WTC11 (cell line): ENCODE results near the gene SLC5A7.

Experiments
- CREB1 ChIP-seq: sonication (generic); formaldehyde crosslinking; IDR thresholded peaks from 2 replicates; pipeline ENCODE4 v1.8.0; 2023; ENCODE audit warnings: mild to moderate bottlenecking, missing genetic modification reagents
- FOXK1 ChIP-seq: sonication (generic); formaldehyde crosslinking; IDR thresholded peaks from 2 replicates; pipeline ENCODE4 v1.8.0; 2022; ENCODE audit warnings: mild to moderate bottlenecking, moderate library complexity, missing genetic modification reagents
- NR1H2 ChIP-seq: sonication (generic); formaldehyde crosslinking; IDR thresholded peaks from 2 replicates; pipeline ENCODE4 v1.9.0; 2021; ENCODE audit warnings: mild to moderate bottlenecking, moderate library complexity, missing genetic modification reagents
- NR2C2 ChIP-seq: sonication (generic); formaldehyde crosslinking; IDR thresholded peaks from 2 replicates; pipeline ENCODE4 v1.8.0; 2022; ENCODE audit warnings: mild to moderate bottlenecking, missing genetic modification reagents
- SP1 ChIP-seq: sonication (generic); formaldehyde crosslinking; conservative IDR thresholded peaks from 2 replicates; pipeline ENCODE4 v1.8.1; 2022; ENCODE audit warnings: missing genetic modification reagents
- TCF7 ChIP-seq: sonication (generic); formaldehyde crosslinking; IDR thresholded peaks from 2 replicates; pipeline ENCODE4 v1.8.0; 2022; ENCODE audit warnings: mild to moderate bottlenecking, low read depth, missing genetic modification reagents, moderate library complexity
- TF ChIP-seq, protein P1 (sequence below): fragments of 200-600 bp; IDR thresholded peaks from 2 replicates; pipeline ENCODE4 v1.8.0; 2022; ENCODE audit warnings: antibody characterized with exemption
- TF ChIP-seq, protein P2 (sequence below): sonication (generic); formaldehyde crosslinking; IDR thresholded peaks from 2 replicates; pipeline ENCODE4 v1.8.1; 2023; ENCODE audit warnings: mild to moderate bottlenecking, missing genetic modification reagents
- TF ChIP-seq, protein P3 (sequence below): sonication (generic); formaldehyde crosslinking; IDR thresholded peaks from 2 replicates; pipeline ENCODE4 v1.8.1; 2022; ENCODE audit warnings: low read depth, mild to moderate bottlenecking, moderate library complexity, missing genetic modification reagents, borderline replicate concordance

DNA sequence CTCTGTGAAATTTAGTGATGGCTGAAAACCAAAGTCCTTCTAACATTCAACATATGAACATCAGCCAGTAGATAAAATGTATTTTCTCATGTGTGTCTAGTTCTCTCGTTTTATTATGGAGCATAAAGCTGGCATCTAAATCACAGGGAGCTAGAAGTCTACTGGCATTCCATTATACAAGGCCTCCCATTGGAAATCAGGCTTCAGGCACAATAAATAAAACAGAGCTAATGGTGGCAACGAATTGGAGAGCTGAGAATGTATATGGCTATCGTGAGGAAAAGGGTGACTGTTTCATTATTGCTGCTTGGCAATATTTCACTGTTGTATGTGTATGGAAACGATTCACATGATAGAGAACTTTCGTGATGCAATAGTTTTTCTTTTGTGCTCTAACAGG is 62.4 kb downstream of the SLC5A7 start:
- no peak for TF ChIP-seq SP1 (CRISPR knock-in tag)
- TF ChIP-seq TCF7, result no peak
- TF ChIP-seq, protein P1, sequence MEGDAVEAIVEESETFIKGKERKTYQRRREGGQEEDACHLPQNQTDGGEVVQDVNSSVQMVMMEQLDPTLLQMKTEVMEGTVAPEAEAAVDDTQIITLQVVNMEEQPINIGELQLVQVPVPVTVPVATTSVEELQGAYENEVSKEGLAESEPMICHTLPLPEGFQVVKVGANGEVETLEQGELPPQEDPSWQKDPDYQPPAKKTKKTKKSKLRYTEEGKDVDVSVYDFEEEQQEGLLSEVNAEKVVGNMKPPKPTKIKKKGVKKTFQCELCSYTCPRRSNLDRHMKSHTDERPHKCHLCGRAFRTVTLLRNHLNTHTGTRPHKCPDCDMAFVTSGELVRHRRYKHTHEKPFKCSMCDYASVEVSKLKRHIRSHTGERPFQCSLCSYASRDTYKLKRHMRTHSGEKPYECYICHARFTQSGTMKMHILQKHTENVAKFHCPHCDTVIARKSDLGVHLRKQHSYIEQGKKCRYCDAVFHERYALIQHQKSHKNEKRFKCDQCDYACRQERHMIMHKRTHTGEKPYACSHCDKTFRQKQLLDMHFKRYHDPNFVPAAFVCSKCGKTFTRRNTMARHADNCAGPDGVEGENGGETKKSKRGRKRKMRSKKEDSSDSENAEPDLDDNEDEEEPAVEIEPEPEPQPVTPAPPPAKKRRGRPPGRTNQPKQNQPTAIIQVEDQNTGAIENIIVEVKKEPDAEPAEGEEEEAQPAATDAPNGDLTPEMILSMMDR, result no peak
- no peak for TF ChIP-seq NR1H2 (CRISPR knock-in tag)
- no peak for TF ChIP-seq NR2C2
- TF ChIP-seq, protein P2, sequence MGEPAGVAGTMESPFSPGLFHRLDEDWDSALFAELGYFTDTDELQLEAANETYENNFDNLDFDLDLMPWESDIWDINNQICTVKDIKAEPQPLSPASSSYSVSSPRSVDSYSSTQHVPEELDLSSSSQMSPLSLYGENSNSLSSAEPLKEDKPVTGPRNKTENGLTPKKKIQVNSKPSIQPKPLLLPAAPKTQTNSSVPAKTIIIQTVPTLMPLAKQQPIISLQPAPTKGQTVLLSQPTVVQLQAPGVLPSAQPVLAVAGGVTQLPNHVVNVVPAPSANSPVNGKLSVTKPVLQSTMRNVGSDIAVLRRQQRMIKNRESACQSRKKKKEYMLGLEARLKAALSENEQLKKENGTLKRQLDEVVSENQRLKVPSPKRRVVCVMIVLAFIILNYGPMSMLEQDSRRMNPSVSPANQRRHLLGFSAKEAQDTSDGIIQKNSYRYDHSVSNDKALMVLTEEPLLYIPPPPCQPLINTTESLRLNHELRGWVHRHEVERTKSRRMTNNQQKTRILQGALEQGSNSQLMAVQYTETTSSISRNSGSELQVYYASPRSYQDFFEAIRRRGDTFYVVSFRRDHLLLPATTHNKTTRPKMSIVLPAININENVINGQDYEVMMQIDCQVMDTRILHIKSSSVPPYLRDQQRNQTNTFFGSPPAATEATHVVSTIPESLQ (CRISPR knock-in tag), result no peak
- no peak for TF ChIP-seq CREB1 (CRISPR knock-in tag)
- no peak for TF ChIP-seq FOXK1 (CRISPR knock-in tag)
- TF ChIP-seq, protein P3, sequence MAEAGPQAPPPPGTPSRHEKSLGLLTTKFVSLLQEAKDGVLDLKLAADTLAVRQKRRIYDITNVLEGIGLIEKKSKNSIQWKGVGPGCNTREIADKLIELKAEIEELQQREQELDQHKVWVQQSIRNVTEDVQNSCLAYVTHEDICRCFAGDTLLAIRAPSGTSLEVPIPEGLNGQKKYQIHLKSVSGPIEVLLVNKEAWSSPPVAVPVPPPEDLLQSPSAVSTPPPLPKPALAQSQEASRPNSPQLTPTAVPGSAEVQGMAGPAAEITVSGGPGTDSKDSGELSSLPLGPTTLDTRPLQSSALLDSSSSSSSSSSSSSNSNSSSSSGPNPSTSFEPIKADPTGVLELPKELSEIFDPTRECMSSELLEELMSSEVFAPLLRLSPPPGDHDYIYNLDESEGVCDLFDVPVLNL, result no peak
